OCI-M1 (cell line): Measurements from ENCODE around the gene TSHR.

Experiments used
- DNase-seq: peaks from one replicate; lab custom pipeline; 2025; lab: John Stamatoyannopoulos, UW

The TSHR gene

DNA sequence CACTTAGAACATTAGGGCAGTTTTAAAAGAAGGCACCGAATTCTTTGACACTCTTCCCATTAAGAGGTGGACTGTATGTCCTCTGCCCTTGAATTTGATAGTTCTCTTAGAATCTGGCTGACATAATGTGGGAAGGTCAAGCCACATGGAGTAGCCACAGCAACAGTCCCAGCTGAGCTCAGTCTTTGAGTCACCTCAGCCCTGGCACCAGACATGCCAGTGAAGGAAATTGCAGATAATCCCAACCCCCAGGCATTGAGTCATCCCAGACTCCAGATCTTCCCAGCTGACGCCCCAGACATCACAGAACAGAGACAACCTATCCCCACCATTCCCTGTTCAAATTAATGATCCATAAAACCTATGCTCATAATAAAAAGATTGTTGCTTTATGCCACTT is 181.9 kb downstream of the TSHR start:
- DNase-seq, result no peak

DNA sequence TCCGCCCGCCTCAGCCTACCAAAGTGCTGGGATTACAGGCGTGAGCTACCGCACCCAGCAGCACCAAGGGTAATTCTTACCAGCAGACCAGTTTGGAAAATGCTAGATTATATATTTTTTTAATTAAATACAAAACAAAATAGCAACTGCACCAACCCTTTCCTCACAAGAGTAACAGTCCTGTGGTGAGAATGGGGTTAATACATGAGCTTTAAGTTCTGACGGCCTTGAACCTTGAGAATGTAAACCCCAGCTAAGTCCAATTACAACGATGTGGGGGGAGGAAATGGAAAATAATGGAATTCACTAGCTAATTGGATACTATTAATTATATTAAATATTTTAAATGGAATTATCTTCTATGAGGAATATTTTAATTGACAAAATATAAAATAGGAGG is 183.0 kb downstream of the TSHR start:
- DNase-seq, result no peak

DNA sequence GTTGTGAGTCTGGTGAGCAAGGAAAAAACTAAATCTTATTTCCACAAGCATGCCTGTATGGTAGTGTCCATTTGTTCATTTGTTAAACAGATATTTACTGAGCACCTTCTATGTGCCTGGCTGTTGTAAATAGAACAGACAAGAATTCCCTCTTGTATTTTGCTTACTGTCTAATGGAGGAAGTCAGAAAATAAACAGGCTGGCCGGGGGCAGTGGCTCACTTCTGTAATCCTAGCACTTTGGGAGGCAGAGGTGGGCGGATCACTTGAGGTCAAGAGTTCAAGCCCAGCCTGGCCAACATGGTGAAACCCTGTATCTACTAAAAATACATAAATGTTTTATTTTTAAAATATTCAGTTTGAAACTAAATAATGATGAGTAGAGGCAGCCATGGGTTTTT is 186.0 kb downstream of the TSHR start:
- no peak for DNase-seq

DNA sequence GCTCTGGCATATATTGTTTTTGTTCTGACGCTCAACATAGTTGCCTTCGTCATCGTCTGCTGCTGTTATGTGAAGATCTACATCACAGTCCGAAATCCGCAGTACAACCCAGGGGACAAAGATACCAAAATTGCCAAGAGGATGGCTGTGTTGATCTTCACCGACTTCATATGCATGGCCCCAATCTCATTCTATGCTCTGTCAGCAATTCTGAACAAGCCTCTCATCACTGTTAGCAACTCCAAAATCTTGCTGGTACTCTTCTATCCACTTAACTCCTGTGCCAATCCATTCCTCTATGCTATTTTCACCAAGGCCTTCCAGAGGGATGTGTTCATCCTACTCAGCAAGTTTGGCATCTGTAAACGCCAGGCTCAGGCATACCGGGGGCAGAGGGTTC is 188.4 kb downstream of the TSHR start:
- no peak for DNase-seq

DNA sequence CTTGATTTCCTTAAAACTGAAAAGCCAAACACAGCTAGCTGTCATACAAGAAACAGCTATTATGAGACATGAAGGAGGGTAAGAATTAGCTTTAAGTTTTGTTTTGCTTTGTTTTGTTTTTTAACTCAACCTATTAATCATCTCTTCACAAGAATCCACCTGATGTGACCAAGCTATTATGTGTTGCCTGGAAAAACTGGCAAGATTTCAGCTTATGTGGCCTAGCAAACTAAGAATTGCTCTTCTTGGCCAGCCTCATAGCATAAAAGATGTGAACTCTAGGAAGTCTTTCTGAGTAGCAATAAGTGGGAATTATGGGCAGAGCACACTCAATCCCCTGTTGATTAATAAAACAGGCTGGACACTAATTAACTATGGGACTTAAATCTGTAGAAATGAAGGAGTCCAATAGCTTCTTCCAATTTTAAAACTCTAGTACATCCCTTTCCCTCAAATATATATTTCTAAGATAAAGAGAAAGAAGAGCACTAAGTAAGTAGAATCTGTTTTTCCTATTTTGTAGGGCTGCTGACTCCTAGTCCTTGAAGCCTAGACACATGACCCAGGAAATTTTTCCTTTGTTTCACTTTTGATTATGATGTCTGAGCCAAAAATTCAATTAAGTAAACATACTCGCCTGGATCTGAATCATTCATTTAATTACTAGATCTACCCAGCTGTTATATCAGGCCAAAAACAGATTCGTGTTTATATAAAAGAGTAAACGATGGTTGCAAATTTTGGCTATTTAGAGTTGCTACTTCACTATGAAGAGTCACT is 189.6 kb downstream of the TSHR start:
- no peak for DNase-seq

DNA sequence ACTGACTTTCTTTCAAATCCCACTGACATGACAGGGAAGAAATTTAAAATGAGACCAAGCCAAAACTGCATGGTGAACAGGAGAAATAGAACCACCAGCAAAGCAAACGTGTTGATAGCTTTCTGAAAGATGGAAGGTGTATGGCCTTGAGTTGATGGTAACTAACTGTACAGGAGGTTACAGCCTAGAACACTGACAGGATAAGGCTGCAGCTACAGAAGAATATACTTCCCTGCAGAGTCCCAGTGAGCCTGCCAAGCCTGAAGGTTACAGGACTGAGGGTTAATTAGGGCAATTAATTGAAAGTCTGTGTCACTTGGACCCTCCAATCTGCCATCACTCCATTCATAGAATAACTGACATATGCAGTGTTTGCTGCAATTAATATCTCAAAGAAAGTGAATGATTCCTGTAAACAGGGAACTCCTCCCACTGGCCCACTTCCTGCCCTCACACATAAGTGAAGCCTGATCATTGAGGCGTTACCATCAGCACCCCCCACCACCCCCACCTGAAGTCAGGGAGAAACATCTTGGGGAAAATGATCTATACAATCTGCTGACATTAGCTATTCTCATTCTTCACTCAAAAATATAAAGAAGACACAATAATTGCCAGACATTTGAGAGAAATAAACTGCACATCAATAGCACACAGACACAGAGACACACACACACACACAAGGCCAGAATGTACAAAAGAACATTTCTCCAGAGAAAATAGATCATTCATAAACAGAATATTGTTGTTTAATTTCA is 191.9 kb downstream of the TSHR start:
- no peak for DNase-seq

DNA sequence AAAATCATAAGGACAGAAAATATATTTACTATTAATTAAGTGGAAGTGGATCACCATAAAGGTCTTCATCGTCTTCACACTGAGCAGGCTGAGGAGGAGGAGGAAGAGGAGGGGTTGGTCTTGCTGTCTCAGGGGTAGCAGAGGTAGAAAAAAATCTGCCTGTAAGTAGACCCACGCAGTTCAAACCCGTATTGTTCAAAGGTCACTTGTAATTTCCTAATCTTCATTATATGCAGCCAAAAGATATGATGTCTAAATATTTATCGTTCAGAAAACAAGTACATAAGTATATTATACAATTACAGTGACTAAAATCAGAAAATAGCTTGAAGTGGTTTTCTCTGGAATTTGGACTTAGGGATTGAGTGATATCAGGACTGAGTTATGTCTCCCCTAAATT is 193.2 kb downstream of the TSHR start:
- DNase-seq, result no peak

DNA sequence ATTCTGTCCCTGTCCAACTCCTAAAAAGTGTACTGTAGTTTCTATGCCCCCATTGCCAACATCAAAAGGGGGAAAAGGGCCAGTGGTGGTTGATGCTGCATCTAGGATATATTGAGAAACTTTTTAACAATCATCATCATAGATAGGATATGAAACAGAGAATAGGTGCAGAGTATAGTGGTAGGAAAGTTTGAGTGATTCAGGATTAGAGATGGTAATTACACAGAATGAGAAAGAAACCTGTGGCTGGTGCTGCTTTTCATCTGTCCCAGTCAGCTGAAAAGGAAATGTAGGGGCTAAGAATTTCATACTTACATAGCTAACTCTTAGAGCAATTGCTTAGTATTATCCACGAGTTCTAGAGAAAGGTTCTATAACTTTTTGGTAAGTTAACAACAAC is 197.8 kb downstream of the TSHR start:
- no peak for DNase-seq

DNA sequence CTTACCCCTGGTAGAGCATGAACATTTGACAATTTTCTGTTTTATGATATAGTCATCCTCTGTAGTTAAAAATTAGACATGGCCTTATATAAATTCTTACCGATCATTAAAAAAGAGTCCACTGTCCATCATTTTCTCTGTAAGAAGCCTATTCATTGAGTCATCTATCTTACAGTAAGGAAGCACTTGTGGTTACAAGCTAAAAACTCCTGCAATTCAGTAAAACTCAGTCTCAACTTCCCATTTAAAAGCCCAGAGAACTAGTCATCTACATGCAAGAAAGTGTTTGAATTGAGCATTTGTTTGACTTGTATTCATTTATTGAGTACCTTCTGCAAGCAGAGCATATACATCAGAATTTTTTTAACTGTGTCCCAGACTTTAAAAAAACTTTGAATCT is 202.0 kb downstream of the TSHR start:
- peak; percentile 11 for DNase-seq

DNA sequence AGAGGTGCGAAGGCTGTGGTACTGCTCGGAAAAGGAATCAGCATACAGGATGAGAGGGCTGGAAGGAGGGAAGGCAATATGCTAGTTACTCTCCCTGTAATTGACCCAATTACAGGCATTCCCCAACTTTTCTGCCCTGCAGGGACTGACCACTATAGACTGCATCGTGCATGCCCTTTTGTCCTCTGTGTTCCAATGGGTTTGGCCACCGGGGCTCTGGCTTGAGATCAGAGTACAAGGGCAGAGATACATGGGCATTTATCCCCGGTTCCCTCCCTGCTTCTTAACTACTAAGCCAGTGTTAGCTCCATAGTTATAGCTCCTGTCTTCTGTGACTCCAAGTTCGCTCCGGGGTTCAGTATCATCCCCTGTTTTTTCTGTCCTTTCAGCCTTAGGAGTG is 205.7 kb downstream of the TSHR start:
- no peak for DNase-seq

DNA sequence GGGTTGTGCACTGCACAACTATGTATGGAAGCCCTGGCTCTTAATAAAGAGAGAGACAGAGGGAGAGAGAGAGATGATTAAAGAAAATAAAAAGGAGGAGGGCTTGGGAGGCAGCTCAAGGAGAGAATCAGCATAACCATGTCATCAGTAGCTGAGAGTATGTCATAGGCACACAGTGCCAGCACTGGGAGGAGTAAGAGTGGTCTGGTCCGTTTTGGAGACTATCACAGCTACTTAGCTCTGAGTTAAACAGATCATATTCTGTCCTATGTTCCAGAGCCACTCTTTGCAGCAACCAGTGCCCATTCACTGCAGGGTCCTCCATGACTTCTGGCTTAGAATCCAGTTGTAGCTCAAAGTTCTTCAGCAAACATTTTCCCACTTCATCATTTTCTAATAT is 206.3 kb downstream of the TSHR start:
- DNase-seq, result no peak

DNA sequence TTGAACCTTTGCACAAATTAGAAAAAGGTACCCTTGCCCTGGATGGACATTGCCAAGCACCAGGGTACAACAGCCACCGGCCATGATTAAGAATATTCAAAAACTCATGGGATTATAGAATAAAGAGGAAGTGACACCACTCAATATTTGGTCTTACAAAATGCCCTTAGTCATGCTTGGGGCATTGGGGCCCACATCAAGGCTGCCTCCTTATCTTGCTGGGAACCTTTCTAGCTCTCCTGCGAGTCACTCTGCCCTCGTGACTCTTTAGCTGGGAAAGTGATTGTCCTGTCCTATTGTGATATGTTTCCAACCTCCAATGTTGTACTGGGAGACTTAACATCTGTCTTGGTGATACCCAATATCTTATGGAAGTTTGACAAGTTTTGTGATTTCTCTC is 207.5 kb downstream of the TSHR start:
- peak; percentile 85 for DNase-seq

DNA sequence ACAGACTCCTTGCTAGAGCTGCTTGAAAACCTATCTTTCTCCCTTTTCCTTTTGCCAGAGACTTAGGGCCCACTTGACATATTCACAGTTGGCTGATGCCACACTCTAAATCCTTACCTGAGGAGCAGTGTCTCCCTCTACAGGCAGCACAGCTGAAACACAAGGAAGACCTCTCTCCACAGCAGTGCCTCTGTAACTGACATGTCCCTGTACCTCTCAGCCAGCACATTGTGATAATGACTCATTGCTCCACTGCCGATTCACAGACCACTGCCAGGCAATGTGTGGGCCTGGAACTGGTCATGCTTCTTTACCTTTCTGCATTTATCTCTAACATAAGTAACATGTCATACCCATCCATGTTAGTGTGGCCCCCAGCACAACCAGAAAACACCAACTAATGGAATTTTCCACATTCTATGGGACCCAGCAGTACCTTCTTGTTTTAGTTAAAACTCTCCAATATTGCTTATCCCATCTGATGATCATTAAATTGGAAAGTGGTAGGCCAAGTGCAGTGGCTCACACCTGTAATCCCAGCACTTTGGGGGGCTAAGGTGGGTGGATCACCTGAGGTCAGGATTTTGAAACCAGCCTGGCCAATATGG is 208.8 kb downstream of the TSHR start:
- peak; percentile 89 for DNase-seq

DNA sequence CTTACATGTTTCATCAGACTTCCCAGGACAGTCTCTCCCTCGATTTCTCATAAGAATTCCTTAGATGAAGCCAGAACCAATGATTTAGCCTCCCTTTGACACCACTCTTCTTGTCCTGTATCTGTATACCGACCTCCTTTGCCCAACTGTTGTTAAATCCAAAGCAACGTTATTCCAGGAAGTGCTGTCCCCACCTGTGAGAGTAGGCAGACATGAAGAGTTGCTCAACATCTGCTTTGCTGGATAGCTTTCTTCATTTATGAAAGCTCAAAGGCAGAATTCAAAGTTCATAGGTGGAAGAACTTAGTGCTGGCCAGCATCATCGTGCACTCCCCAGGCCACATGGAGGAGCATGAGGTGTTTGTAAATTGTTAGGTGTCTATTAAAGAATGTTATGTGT is 209.8 kb downstream of the TSHR start:
- DNase-seq, result no peak

DNA sequence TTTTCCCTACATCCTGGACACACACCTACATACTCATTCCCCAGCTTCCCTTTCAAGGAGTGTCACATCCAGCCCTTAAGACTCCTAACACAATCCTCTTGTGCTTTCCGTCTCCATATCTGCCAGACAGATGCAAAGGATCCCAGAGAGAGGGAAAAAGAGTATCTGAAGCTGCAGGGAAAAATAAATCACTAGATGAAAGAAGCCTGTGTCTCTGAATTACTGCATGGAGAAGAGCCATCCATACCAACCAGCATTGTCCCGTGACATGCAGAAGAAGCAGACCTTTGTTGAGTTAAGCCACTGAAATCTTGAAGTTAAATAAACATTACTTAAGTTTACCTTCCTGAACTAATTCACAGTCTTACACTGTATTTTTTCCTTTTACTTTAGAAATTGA is 210.7 kb downstream of the TSHR start:
- no peak for DNase-seq

DNA sequence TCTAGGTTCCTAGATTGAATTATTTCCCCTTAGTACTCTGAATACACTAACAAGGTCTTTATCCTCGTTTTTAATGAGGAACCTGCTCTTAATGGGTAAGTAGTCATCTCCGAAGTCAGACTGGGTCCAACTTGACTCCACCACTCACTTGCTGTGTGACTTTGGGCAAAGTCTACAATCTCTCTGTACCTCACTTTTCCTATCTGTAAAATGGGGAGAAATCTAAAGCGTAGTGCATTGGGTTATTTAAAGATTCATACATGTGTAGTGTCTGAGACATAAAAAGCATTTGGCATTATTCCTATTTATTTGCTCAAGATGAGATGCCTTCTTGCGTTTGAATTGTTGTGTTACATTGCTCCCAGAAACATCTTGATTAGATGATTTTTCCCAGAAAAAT is 213.8 kb downstream of the TSHR start:
- no peak for DNase-seq

DNA sequence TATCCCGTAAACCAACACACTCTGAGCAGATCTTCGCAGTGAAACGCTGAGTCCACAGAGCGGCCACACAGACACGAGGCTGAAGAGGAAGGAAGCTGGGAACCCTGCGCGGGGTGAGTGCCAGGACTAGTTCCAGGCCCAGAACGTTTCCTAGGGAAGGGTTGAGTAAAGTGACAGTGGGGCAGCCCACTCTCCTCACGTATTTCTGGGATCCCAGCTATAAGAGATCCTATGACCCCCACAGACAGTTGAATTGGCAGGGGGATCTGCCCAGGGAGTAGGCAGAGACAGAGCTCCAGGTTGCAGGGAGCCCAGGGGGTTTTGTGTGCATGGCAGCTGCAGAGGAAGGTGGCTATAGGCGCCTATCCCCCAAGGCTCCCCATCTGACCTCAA is 214.3 kb downstream of the TSHR start:
- no peak for DNase-seq

DNA sequence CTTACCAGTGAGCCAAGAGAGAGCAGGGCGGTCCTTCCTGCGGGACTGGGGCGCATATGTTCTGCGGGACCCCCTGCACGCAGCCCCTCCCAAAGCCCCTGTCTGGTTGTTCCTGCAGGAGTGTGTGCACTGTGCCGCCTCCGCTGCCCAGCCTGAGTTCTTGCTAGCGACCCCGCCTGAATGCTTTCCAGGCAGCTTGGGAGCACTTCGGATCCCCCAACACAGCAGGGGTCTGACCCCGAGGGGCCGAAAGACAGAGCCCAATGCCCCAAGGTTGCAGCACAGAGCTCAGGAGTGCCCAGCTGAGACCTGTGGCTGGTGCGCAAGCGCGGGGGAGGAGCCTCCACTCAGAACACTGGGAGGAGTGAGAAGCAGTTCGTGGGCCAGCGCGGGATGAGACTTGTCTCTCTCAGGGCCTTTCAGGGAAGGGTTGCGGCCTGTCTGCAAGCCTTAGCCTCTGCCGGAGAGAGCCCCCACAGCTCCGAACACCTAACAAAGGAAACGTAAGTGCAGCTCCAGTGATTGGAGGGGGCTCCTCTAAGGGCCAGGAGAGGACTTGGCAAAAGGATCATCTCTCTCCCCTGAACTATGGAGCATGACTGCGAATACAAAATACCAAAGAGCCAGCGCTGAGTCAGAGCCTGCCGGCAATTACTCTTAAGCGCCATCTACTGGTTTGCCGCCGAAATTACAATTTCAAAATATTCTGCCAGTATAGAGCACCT is 214.8 kb downstream of the TSHR start:
- DNase-seq, result peak; percentile 91

DNA sequence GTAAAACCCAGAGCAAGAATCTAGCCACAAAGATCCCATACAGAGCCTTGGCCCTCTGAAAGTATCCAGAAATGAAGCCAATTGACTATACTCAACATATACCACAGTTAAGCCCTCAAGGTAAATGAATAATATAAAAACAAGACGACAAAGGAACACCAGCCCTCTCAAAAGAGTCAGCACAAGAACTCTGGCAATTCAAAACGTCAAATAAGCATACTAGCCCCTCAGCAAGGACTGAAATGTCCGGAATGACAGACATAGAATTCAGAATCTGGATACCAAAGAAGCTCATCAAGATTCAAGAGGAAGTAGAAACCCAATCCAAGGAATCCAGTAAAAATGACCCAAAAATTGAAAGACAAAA is 215.4 kb downstream of the TSHR start:
- DNase-seq, result no peak

DNA sequence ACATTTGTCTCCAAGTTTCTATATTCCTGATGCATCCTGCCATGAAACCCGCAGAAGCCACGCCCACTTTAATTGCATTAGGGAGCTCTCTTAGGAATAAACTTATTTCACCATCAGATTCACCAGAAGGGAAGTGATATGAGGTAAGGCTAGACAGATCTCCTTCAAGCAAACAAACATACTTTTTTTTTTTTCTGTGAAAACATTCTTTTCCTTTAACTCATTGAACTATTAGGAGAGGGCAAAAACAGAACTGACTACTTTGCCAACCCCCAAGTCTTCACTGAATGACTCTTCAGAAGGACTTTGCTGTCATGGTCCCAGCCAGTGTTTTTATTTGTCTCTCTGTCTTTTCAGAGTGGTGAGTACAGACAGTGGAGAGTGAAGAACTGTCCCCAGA is 216.9 kb downstream of the TSHR start:
- DNase-seq, result no peak

DNA sequence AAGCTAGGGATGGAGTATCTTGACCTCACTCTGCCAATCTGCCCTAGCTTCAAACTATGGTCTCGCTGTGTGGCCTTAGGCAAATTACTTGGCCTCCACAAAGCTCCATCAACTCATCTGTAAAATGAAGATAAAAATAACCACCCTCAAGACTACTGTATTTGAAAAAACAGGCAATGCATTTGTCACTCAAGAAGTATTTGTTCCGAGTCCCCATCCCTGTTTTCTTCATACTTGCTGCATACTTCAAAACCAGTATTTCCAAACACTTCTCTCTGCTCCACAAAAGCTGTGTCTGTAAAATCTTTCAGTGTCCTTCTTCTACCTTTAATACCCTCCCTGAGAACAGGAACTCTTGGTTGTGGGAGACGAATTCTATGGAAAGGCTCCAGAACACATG is 217.5 kb downstream of the TSHR start:
- DNase-seq, result no peak

DNA sequence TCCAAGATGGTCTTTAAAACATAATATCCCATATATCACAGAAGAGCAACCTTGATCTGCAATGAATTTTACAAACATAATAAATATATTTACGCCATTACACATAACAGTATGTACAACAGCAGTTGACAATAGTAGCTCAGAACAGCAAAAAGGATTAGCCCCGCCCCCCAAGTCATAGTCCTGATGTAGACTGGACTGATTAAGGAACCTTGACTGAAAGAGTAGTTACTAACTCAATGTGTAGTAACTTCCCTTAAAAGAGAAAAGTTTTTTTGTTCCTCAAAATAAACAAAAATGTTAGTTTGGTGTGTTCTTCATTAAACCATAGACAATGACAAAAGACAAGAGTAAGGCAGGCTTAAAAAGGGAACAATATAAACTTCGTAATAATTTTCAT is 220.8 kb downstream of the TSHR start:
- DNase-seq, result peak; percentile 69

DNA sequence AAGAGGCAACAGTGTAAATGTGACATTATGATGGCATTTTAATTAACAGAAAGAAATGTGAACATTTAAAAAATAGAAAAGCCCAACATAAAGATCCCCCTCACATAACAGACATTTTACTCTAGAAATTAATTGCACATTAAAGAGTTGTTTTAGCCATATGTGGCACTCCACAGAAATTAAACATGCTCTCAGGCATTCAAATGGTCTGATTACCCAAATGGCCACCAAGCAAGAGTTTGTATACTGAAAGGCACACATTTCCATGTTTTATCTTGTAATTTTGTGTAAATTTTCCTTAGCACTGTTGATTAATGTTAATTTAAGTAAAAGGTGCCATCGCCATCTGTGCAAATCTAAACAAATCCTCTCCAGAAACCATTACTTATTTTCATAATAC is 221.8 kb downstream of the TSHR start:
- peak; percentile 47 for DNase-seq
